CD4-positive, alpha-beta T cell treated with Interleukin-10 for 1 hour (primary cell): ENCODE results near the gene BCAR3.

Experiments used
- DNase-seq: peaks from one replicate; pipeline ENCODE4 v3.0.0-alpha.2; 2020

BCAR3 gene

GRCh38 chr1:93614541-93614940 is 67.1 kb downstream of the BCAR3 start:
- no peak for DNase-seq

DNA sequence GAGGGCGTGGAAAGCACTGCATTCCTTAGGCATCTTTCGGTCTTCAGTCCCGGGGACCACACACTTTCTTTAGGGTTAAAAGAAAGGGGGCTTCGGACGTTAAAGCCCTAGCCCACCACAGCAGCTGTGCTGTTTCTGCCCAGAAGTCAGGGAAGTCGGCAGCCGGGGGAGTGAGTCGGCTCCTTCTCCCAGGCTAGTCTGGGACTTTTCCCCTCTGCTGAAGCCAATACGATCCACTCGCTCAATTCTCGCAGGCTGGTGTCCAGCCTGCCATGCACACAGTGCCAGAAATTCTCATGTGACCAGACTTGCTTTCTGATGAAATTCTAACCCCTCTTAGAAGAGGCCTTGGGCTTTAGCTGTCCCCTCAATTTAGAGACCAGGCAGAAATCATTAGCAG is 67.7 kb downstream of the BCAR3 start:
- DNase-seq, result no peak

DNA sequence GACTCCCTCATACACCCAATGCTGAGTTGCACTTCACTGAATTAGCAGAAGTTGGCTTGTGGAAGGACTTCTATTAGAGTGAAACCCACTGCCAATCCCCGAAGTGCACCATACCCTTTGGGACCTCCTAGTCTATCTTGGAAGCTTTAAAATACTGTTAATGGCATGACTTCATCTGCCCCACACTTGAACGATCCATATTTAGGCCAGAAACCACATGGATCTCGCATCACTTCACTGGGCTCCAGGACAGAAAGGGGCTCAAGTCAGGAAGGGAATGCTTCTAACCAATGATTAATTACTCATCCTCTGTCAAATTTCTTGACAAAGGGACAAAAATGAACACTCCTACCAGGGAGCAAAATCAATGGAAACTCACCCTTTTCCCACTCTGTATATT is 69.1 kb downstream of the BCAR3 start:
- no peak for DNase-seq

DNA sequence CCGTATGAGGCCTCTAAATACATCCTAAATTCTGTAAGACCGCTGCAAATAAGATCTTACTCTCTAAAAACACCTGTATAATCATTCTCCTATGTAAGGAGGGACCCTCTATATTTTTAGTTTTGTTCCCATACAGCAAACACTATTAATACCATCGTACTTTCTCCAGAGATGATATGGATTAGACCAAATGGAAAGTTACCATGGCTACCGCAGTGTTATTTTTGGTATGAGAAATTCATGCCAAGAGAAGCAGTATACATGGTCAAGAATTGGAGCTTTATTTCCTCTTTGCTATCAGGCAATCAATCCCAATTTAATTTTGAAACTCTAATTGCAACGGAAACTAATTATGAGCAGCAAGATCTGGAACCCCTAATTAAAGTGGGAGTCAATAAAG is 70.0 kb downstream of the BCAR3 start:
- DNase-seq, result no peak

GRCh38 chr1:93609536-93609935 is 72.1 kb downstream of the BCAR3 start:
- no peak for DNase-seq

- no peak for DNase-seq
Measured at GRCh38 chr1:93608187-93609109, 73.2 kb downstream of the BCAR3 start.

- DNase-seq, result no peak
Measured at GRCh38 chr1:93607814-93608186, 73.8 kb downstream of the BCAR3 start.

GRCh38 chr1:93605812-93606512 is 75.7 kb downstream of the BCAR3 start:
- no peak for DNase-seq

DNA sequence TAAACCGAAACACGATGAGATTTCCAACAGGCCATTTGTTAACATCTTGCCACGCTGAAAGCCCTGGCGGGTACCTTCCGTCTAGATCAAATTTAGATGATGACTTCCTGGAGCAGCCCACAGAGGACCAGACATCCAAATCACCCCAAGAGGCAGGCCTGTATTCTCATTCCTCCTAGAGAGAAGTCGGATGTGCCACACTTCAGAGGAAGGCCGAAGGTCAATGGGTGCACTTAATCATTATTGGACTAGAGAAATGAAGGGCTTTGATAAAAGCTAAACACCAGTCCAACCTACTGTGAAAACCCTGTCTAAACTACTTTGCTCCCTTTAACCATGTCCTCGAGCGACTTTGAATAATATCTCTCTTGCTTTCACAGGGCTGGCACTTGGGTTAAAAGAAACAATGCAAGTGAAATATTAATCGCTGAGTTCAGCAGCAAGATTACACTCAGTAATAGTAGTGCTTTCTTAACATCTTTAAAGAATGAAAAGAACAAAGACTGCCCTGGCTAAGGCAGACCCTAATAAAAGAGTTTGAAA is 76.5 kb downstream of the BCAR3 start:
- no peak for DNase-seq

DNA sequence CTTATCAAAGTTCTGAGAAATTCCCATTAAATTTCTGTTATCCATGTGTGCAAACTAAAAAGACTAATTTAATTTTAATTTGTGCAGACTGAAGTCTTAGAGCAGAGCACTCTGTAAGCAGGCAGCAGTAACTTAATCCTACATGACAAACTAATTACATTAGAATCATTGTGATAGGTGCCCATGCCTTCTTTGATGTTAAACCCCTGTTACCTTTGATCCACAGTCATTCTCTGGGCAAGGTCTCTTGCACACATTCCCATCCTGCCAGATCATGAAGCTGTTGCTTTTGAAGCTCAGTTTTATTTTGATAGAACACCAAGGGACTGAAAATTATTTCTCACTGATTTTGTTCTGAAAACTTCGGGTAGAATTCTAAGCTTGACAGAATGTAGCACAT is 77.2 kb downstream of the BCAR3 start:
- DNase-seq, result no peak

DNA sequence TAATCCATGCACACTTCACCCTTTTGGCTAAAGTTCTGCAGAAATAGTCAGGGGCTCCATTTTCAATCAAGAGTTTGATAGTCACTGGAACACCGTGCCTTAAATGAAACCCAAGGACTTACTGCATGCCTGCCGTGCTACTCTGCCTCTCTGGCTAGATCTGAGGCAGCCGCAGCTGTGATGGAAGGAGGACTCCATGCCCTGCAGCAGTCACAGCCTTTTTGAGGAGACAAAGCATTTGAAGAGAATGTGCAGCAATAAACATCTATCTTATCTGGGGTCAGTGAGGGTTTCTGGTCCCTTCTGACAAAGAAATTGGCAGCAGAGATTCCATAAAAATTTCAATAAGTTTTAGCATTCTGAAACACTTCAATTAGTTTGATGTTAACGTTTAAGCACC is 78.0 kb downstream of the BCAR3 start:
- no peak for DNase-seq

- no peak for DNase-seq
Measured at GRCh38 chr1:93603106-93603505, 78.5 kb downstream of the BCAR3 start.

GRCh38 chr1:93602101-93602500 is 79.5 kb downstream of the BCAR3 start:
- no peak for DNase-seq

DNA sequence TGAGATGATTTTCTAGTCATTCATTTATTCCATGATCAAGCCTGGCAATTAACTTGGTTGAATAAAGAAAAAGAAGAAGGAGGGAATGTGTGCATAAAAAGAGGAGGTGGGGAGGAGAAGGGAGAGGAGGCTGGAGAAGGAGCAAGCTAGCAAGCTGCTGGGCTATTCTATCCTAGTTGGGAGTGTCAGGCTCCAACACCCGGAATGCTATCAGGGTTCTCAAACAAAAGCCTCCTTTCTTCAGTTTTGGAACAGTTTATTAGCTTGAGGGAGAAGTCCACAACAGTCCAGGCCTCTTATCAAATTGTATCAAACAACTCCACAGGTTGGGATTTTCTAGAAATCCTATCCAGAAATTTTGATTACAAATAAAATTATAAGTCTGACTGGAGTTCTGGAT is 80.0 kb downstream of the BCAR3 start:
- no peak for DNase-seq

GRCh38 chr1:93600663-93601062 is 81.0 kb downstream of the BCAR3 start:
- DNase-seq, result no peak

DNA sequence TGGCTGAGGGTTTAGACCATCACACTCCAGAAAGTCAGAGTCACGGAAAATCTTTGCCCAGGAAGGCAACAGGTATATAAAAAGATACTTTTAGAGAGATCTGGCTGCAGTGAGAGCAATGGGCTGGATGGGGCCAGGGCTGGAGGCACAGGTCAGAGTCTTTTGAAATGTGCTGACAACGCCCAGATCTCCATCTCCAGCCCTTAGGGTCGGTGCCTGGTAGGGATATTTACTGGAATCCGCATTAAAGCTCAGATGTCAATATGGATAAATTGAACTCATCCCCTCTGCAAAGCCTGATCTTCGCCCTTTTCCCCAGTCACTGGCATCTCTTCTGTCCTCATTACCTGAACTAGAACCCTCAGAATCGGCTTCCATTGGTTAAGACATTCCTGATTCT is 82.2 kb downstream of the BCAR3 start:
- no peak for DNase-seq

DNA sequence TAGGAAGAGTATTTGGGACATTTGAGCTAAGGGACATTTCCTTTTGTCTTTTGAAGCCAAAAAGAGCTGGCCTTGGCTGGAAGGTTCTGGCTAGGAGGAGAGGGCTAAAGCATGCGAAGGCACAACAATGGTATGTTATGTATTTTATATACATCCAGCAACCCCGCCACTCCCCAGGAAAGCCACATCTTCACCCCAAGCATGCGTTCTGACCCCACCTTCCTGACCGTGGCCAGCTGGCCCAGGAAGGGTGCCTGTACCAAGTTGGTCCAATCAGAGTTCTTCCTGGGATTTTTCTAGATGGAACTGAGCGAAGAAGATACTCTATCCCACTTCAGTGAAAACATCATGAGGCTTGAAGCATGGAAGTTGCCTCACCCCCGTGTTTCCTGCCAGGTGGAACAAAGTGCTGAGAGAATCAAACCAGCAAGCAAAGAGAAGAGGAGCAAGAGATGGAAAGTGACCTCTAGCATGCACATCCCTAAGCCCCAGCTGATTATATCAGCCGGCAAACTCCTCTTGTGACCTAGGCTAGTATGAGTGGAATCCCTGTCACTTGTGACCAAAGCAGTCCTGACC is 82.7 kb downstream of the BCAR3 start:
- no peak for DNase-seq

DNA sequence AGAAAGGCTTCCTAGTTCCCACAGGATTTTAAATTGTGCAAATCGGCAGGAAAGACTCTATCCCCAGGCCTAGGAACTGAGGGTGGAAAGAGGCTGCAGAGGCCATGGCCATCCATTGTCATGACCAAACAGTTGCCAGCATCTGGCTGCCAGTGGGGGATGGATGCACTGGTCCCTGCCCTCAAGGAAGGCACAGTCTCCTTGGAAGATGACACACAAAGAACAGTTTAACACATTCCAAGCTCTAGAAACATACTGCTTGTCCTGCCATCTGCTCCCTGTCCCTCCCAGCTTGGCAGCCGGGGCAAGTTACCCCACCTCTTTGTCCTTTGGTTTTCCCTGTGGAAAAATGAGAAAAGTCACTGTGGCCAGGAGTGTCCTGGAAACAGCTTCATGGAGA is 83.2 kb downstream of the BCAR3 start:
- DNase-seq, result no peak

DNA sequence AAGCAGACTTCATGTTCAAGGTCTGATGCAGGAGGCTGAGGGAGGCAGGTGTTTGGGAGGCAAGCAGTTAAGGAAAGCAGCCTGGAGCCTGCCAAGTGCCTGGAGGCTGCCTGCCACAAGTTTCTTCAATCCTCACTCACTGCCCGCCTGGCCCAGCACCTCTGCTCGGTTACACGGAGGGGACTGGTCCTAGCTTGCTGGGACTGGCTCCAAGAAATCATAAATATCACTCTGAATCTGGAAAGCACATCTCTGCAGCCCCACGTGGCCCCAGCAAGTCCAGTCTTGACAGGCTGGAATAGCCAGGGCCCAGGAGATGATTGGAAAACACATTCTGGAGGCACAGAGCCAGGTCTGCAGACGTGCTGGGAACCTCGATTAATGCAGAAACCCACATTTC is 83.9 kb downstream of the BCAR3 start:
- no peak for DNase-seq

GRCh38 chr1:93596329-93597089 is 85.1 kb downstream of the BCAR3 start:
- DNase-seq, result no peak

GRCh38 chr1:93595743-93596142 is 85.9 kb downstream of the BCAR3 start:
- DNase-seq, result no peak

GRCh38 chr1:93595266-93595665 is 86.4 kb downstream of the BCAR3 start:
- DNase-seq, result no peak

DNA sequence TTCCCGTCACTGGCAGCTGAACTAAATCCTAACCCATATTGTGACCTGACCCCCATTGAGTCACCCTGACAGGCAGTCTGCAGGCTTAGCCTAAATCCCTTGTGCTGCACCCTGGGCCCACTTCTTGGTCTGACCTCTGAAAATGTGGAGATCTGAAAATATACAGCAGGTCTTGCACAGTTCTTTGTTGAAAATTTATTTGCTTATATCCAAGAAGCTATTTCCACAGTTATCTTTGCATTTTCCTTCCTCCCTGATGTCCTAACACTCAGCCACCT is 87.1 kb downstream of the BCAR3 start:
- DNase-seq, result no peak
